Measurements from ENCODE around the gene ZNF552.

Gene ZNF552

DNA sequence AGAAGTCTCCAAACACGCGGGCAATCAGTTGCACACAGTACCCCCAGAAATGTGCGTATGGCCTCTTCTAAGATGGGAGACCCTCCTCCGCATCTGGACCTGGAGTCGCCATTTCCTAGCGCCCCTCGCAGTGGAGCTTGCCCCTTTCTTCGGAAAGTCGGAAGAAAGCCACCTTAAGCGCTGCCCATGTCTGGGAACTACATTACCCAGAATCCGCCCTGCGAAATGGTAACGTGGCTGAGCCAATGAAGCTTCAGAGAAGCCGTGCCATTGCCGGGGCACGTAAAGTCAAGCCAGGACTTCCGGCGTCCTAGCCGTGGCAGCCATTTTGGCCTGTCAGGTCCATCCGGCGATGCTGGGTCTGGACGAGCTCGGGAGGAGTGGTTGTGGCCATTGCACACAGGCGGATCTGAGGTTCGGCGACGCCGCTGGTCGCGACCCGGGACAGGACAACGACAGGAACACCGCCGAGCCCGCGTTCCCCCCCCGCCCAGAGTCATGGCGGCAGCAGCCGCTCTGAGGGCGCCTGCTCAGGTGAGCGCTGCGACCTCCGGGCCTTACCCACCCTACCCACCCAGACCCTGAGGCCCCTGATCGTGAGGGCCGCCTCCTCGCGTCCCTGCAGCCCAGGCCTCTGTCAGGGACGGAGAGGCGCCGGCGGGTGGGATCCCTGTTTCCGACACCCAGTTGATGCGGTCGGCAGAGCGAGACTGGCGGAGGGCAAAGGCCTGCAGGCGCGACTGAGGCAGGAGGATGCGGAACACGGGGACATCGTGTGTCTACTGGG lies 45.2 kb downstream of the ZNF552 start, which contains the start of gene ZNF586:
Gene ZNF586 (plus strand): TSS at position 332 of the 787 bp plus-strand sequence. CDS start 167 bp downstream, at position 499.
- no peak within 1 kb of the TSS for H2AK5ac ChIP-seq (ENCODE audit: low read length)
- H4K8ac ChIP-seq (ENCODE audit: low read depth, low read length), result no peak within 1 kb of the TSS
- peak; percentile 98 for DNase-seq
- H3K4ac ChIP-seq (ENCODE audit: low read depth, low read length), result peak within 1 kb of the TSS; percentile 10
- H3K27me3 ChIP-seq (ENCODE audit: insufficient read depth, low read length, poor library complexity), result no peaks in the 10 kb centered on the region
- peaks cover 34% of the 10 kb centered on the region for H3K79me2 ChIP-seq (ENCODE audit: control insufficient read depth, insufficient read depth, low read length)
- peak within 1 kb of the TSS; percentile 91 for H3K56ac ChIP-seq (ENCODE audit: low read length)
- no peak within 1 kb of the TSS for H4K5ac ChIP-seq (ENCODE audit: low read length)
- H3K27ac ChIP-seq (ENCODE audit: low read depth, low read length), result peak within 1 kb of the TSS; percentile 17
- no peak within 1 kb of the TSS for H2BK15ac ChIP-seq (replicated peaks; ENCODE audit: low read depth)
- peaks cover 17% of the 10 kb centered on the region for H3K79me1 ChIP-seq (ENCODE audit: low read length)
- H3K23ac ChIP-seq (ENCODE audit: low read length), result no peak within 1 kb of the TSS
- H3K4me2 ChIP-seq (ENCODE audit: low read length), result peak within 1 kb of the TSS; percentile 93
- no peaks in the 10 kb centered on the region for H3K36me3 ChIP-seq (ENCODE audit: control insufficient read depth, insufficient read depth, low read length)
- H3K18ac ChIP-seq (ENCODE audit: low read length), result peak within 1 kb of the TSS; percentile 11
- H2BK5ac ChIP-seq (ENCODE audit: low read length), result no peak within 1 kb of the TSS
- H3K9ac ChIP-seq (ENCODE audit: low read length), result peak within 1 kb of the TSS; percentile 95
- peak within 1 kb of the TSS; percentile 88 for H3K4me3 ChIP-seq (ENCODE audit: low read length)
- no peak within 1 kb of the TSS for H2BK120ac ChIP-seq (ENCODE audit: low read depth, low read length)
- H3K4me1 ChIP-seq (ENCODE audit: control insufficient read depth, low read depth, low read length), result peaks cover 5% of the 10 kb centered on the region
- WGBS (ENCODE audit: extremely low coverage, insufficient coverage, low lambda C conversion rate), result no CpG with 5 or more reads among the region's 61 CpGs

- H2BK15ac ChIP-seq (replicated peaks; ENCODE audit: low read depth), result no peak overlapping the region
- H3K4me1 ChIP-seq (ENCODE audit: control insufficient read depth, low read depth, low read length), result no peaks in the 10 kb centered on the region
- H3K23ac ChIP-seq (ENCODE audit: low read length), result no peak overlapping the region
- H3K36me3 ChIP-seq (ENCODE audit: control insufficient read depth, insufficient read depth, low read length), result peaks cover 12% of the 10 kb centered on the region
- no peaks in the 10 kb centered on the region for H3K27me3 ChIP-seq (ENCODE audit: insufficient read depth, low read length, poor library complexity)
- no peak overlapping the region for H3K4me3 ChIP-seq (ENCODE audit: low read length)
- WGBS (ENCODE audit: extremely low coverage, insufficient coverage, low lambda C conversion rate), result no CpG with 5 or more reads among the region's 2 CpGs
- no peak overlapping the region for H3K9ac ChIP-seq (ENCODE audit: low read length)
- no peak for DNase-seq
- no peak overlapping the region for H2AK5ac ChIP-seq (ENCODE audit: low read length)
- no peak overlapping the region for H3K4me2 ChIP-seq (ENCODE audit: low read length)
- no peak overlapping the region for H2BK120ac ChIP-seq (ENCODE audit: low read depth, low read length)
- no peak overlapping the region for H3K56ac ChIP-seq (ENCODE audit: low read length)
- H3K27ac ChIP-seq (ENCODE audit: low read depth, low read length), result no peak overlapping the region
- no peak overlapping the region for H3K4ac ChIP-seq (ENCODE audit: low read depth, low read length)
- H3K79me1 ChIP-seq (ENCODE audit: low read length), result peaks cover 3% of the 10 kb centered on the region
- H4K8ac ChIP-seq (ENCODE audit: low read depth, low read length), result no peak overlapping the region
- H3K18ac ChIP-seq (ENCODE audit: low read length), result no peak overlapping the region
- no peak overlapping the region for H2BK5ac ChIP-seq (ENCODE audit: low read length)
- no peaks in the 10 kb centered on the region for H3K79me2 ChIP-seq (ENCODE audit: control insufficient read depth, insufficient read depth, low read length)
- no peak overlapping the region for H4K5ac ChIP-seq (ENCODE audit: low read length)
These were observed 55.6 kb downstream of the ZNF552 start for GRCh38 chr19:57759096-57759495.

DNA sequence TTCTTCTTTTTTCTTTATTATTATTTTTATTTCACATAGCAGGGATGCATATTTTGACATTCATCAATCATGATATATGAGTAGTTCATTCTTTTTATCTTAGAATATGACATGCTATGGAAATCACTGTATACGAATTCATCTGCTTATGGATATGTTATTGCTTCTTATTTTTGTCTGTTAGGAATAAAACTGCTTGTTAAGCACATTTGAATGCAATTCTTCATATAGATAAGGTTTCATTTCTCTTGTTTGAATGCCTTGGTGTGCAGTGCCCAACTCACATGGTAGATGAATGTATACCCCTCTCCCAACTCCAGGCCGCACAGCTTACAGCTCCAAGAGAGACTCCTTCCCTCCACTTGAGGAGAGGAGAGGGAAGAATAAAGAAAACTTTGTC lies 56.8 kb downstream of the ZNF552 start:
- no peaks in the 10 kb centered on the region for H3K4me1 ChIP-seq (ENCODE audit: control insufficient read depth, low read depth, low read length)
- no peak overlapping the region for H3K18ac ChIP-seq (ENCODE audit: low read length)
- H2BK15ac ChIP-seq (replicated peaks; ENCODE audit: low read depth), result no peak overlapping the region
- no peak overlapping the region for H3K4me3 ChIP-seq (ENCODE audit: low read length)
- peaks cover 23% of the 10 kb centered on the region for H3K36me3 ChIP-seq (ENCODE audit: control insufficient read depth, insufficient read depth, low read length)
- H2AK5ac ChIP-seq (ENCODE audit: low read length), result no peak overlapping the region
- H2BK120ac ChIP-seq (ENCODE audit: low read depth, low read length), result no peak overlapping the region
- no peak for DNase-seq
- no peaks in the 10 kb centered on the region for H3K27me3 ChIP-seq (ENCODE audit: insufficient read depth, low read length, poor library complexity)
- no peak overlapping the region for H4K8ac ChIP-seq (ENCODE audit: low read depth, low read length)
- H3K27ac ChIP-seq (ENCODE audit: low read depth, low read length), result no peak overlapping the region
- WGBS (ENCODE audit: extremely low coverage, insufficient coverage, low lambda C conversion rate), result no CpG with 5 or more reads among the region's 2 CpGs
- no peaks in the 10 kb centered on the region for H3K79me2 ChIP-seq (ENCODE audit: control insufficient read depth, insufficient read depth, low read length)
- H3K23ac ChIP-seq (ENCODE audit: low read length), result no peak overlapping the region
- H2BK5ac ChIP-seq (ENCODE audit: low read length), result no peak overlapping the region
- H3K79me1 ChIP-seq (ENCODE audit: low read length), result peaks cover 3% of the 10 kb centered on the region
- H3K56ac ChIP-seq (ENCODE audit: low read length), result no peak overlapping the region
- H3K4ac ChIP-seq (ENCODE audit: low read depth, low read length), result no peak overlapping the region
- no peak overlapping the region for H4K5ac ChIP-seq (ENCODE audit: low read length)
- no peak overlapping the region for H3K9ac ChIP-seq (ENCODE audit: low read length)
- no peak overlapping the region for H3K4me2 ChIP-seq (ENCODE audit: low read length)
